NB4 (cell line): ENCODE measurements around the gene RABGGTA.

Experiments used
- MYC ChIP-seq: IDR thresholded peaks from 2 replicates; pipeline ENCODE4 v1.6.1; 2011; ENCODE audit warnings: low read depth, low read length
- POLR2A ChIP-seq: IDR thresholded peaks from 2 replicates; pipeline ENCODE4 v1.6.1; 2011; ENCODE audit warnings: mild to moderate bottlenecking; ENCODE audit not compliant: insufficient read length; ENCODE audit errors: extremely low read depth
- TF ChIP-seq, protein P1 (sequence below): IDR thresholded peaks from one replicate; pipeline ENCODE4 v1.5.1; 2012; ENCODE audit warnings: low read depth, low read length

DNA sequence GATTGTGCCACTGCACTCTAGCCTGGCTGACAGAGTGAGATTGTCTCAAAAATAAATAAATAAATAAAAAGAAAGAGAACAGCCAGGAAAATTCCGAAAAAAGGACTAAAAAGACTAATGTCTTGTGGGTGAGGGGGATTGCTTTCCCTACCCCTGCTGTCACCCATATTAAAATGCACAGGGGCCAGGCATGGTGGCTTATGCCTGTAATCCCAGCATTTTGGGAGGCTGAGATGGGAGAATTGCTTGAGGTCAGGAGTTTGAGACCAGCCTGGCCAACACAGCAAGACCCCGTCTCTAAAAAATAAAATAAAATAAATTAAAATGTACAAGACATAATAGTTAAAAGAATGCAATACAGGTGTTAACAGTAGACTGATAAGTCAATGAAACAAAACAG is 22.1 kb upstream of the RABGGTA start:
- TF ChIP-seq, protein P1, sequence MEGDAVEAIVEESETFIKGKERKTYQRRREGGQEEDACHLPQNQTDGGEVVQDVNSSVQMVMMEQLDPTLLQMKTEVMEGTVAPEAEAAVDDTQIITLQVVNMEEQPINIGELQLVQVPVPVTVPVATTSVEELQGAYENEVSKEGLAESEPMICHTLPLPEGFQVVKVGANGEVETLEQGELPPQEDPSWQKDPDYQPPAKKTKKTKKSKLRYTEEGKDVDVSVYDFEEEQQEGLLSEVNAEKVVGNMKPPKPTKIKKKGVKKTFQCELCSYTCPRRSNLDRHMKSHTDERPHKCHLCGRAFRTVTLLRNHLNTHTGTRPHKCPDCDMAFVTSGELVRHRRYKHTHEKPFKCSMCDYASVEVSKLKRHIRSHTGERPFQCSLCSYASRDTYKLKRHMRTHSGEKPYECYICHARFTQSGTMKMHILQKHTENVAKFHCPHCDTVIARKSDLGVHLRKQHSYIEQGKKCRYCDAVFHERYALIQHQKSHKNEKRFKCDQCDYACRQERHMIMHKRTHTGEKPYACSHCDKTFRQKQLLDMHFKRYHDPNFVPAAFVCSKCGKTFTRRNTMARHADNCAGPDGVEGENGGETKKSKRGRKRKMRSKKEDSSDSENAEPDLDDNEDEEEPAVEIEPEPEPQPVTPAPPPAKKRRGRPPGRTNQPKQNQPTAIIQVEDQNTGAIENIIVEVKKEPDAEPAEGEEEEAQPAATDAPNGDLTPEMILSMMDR, result no peak
- TF ChIP-seq MYC, result no peak
- TF ChIP-seq POLR2A, result no peak
